ENCODE data around the gene GDPD3. TPM values are rescaled to one million over a fixed set of nuclear protein-coding genes. Genes with fewer than 3 reads are reported as not detected.

The GDPD3 gene
- total and polyA plus RNA-seq, 10 of the 15 experiments (the other 5 are each of a cell fraction or from before 2014, with no cell fraction given), result 0.29 to 3.3 (median 0.97) TPM

GRCh38 chr16:30096862-30097563 is 16.3 kb downstream of the GDPD3 start:
- intact Hi-C loops (cut with micrococcal nuclease; ENCODE audit: unreplicated experiment), result loop anchor here (10.0 kb wide), 1 partner anchor 258 kb away; the partner anchor contains the start of gene CD2BP2
- Histone ChIP-seq H3K79me2 (ENCODE audit: control insufficient read depth, insufficient read depth, low read length) (peaks cover 2% of the 10 kb centered on the region; the same call in 1 of the 2 replicates), H3K27me3 (replicated peaks in 1 of 2; ENCODE audit: control insufficient read depth in 2 of 2, insufficient read depth in 2 of 2, low read length in 1 of 2) (no peaks in the 10 kb centered on the region), H3K4me2 (ENCODE audit: control insufficient read depth, insufficient read depth) (peak overlapping the region; percentile 57), H4K20me1 (ENCODE audit: control insufficient read depth, insufficient read depth) (no peaks in the 10 kb centered on the region), H3K4me1 (ENCODE audit: control insufficient read depth, insufficient read depth, low read length) (peaks cover 22% of the 10 kb centered on the region), H3K27ac (ENCODE audit: control insufficient read depth, insufficient read depth) (peak overlapping the region; percentile 77; the same call in 1 of the 2 replicates), H3K9me3 (replicated peaks; ENCODE audit: control insufficient read depth, insufficient read depth, low read length) (peaks cover 15% of the 10 kb centered on the region), H3K36me3 (ENCODE audit: control insufficient read depth in 2 of 2, insufficient read depth in 2 of 2, low read length in 1 of 2) (no peaks in the 10 kb centered on the region; a peak in 1 of 4 replicates), H3K9ac (ENCODE audit: control insufficient read depth, insufficient read depth, low read length) (no peak overlapping the region), H2AFZ (ENCODE audit: control insufficient read depth, low read depth, low read length) (peak overlapping the region; percentile 76; the same call in 1 of the 2 replicates), H3K4me3 (peak overlapping the region; percentile 8)
- RAD21 ChIA-PET (ENCODE audit: unreplicated experiment), result no interaction called here
- BruUV-seq (replicated peaks), result no TSS peak
- CTCF ChIA-PET, result interaction anchor here (0.7 to 1.2 kb wide), 3 partner anchors 15 to 41 kb away, joined by 3 read pairs; no protein-coding TSS in a partner anchor
- 85% methylated on average over 18 of the region's 18 CpGs for WGBS (ENCODE audit: insufficient coverage, insufficient replicate concordance, low lambda C conversion rate, missing lambda C conversion rate)
- TF ChIP-seq BACH1 (IDR thresholded peaks at IDR 0.05; ENCODE audit: borderline replicate concordance) (0 out of 2 replicates have a peak, but pooled peaks have one; percentile 13), RELB (IDR thresholded peaks at IDR 0.05; ENCODE audit: low read depth) (0 out of 2 replicates have a peak, but pooled peaks have one; percentile 12), ZNF24 (IDR thresholded peaks at IDR 0.05) (no peak), MLLT1 (IDR thresholded peaks at IDR 0.05) (peak; percentile 95), FOS (IDR thresholded peaks at IDR 0.05; ENCODE audit: borderline replicate concordance, extremely low read depth, insufficient read length) (no peak), ZBTB40 (IDR thresholded peaks at IDR 0.05; ENCODE audit: borderline replicate concordance) (0 out of 2 replicates have a peak, but pooled peaks have one; percentile 2), MEF2B (IDR thresholded peaks at IDR 0.05; ENCODE audit: partially characterized antibody, poor library complexity, severe bottlenecking) (no peak), HDGF (IDR thresholded peaks at IDR 0.05) (no peak), SPI1 (IDR thresholded peaks at IDR 0.05; ENCODE audit: borderline replicate concordance, insufficient read depth, low read depth, low read length) (peak; percentile 79; the same call in 1 of the 2 replicates), CBX5 (IDR thresholded peaks at IDR 0.05; ENCODE audit: low read depth) (peak; percentile 99), ZBTB33 (IDR thresholded peaks at IDR 0.05) (peak; percentile 98), TCF12 (IDR thresholded peaks at IDR 0.05; ENCODE audit: low read depth, low read length) (no peak), KLF5 (IDR thresholded peaks at IDR 0.05; ENCODE audit: partially characterized antibody) (peak; percentile 95)
- FAIRE-seq (no peak), DNase-seq (ENCODE audit: low read depth, low spot score) (no peak), ATAC-seq (no peak)
- SMC1A ChIA-PET (ENCODE audit: uncharacterized antibody, unreplicated experiment), result interaction anchor here (0.5 kb wide), 1 partner anchor 246 kb away, joined by 3 read pairs; no protein-coding TSS in a partner anchor
- in situ Hi-C loops (cut with MboI), result loop anchor here (25.0 kb wide), 1 partner anchor 1790 kb away; no protein-coding TSS in a partner anchor
- POLR2A ChIA-PET, result no interaction called here
